ENCODE data around the gene F10. TPM values are rescaled to one million over a fixed set of nuclear protein-coding genes. Genes with fewer than 3 reads are reported as not detected.

F10 gene
- total and polyA plus RNA-seq, 2 of the 13 experiments (the other 11 are each of a cell fraction or from before 2014, with no cell fraction given), result 58.4 to 237 TPM

- TF ChIP-seq ZNF772 (CRISPR knock-in tag; IDR thresholded peaks at IDR 0.05), result no peak
- no peak for TF ChIP-seq TGIF2 (CRISPR knock-in tag; IDR thresholded peaks at IDR 0.05)
- TF ChIP-seq NRL (CRISPR knock-in tag; IDR thresholded peaks at IDR 0.05; ENCODE audit: borderline replicate concordance), result no peak
- TF ChIP-seq ZFX (CRISPR knock-in tag; IDR thresholded peaks at IDR 0.05; ENCODE audit: low read depth), result no peak; the same call in 1 of the 2 replicates
- TF ChIP-seq HES4 (CRISPR knock-in tag; IDR thresholded peaks at IDR 0.05; ENCODE audit: borderline replicate concordance), result peak; percentile 36; the same call in 1 of the 2 replicates
- TF ChIP-seq, protein P1, sequence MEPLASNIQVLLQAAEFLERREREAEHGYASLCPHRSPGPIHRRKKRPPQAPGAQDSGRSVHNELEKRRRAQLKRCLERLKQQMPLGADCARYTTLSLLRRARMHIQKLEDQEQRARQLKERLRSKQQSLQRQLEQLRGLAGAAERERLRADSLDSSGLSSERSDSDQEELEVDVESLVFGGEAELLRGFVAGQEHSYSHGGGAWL (CRISPR knock-in tag; IDR thresholded peaks at IDR 0.05), result no peak
- 0 out of 2 replicates have a peak, but pooled peaks have one; percentile 34 for TF ChIP-seq UBTF (CRISPR knock-in tag; IDR thresholded peaks at IDR 0.05)
- TF ChIP-seq ZNF282 (IDR thresholded peaks at IDR 0.05; ENCODE audit: partially characterized antibody), result no peak
- no peak for TF ChIP-seq ZNF547 (CRISPR knock-in tag; IDR thresholded peaks at IDR 0.05)
- TF ChIP-seq ZNF326 (CRISPR knock-in tag; IDR thresholded peaks at IDR 0.05; ENCODE audit: borderline replicate concordance), result no peak
- TF ChIP-seq, protein P2, sequence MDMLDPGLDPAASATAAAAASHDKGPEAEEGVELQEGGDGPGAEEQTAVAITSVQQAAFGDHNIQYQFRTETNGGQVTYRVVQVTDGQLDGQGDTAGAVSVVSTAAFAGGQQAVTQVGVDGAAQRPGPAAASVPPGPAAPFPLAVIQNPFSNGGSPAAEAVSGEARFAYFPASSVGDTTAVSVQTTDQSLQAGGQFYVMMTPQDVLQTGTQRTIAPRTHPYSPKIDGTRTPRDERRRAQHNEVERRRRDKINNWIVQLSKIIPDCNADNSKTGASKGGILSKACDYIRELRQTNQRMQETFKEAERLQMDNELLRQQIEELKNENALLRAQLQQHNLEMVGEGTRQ (IDR thresholded peaks at IDR 0.05; ENCODE audit: low read depth, low read length), result 0 out of 2 replicates have a peak, but pooled peaks have one; percentile 4
- TF ChIP-seq, protein P2 (CRISPR knock-in tag; IDR thresholded peaks at IDR 0.05; ENCODE audit: borderline replicate concordance), result peak; percentile 24; the same call in 1 of the 2 replicates
- TF ChIP-seq PHF21A (CRISPR knock-in tag; IDR thresholded peaks at IDR 0.05), result no peak
- TF ChIP-seq, protein P3, sequence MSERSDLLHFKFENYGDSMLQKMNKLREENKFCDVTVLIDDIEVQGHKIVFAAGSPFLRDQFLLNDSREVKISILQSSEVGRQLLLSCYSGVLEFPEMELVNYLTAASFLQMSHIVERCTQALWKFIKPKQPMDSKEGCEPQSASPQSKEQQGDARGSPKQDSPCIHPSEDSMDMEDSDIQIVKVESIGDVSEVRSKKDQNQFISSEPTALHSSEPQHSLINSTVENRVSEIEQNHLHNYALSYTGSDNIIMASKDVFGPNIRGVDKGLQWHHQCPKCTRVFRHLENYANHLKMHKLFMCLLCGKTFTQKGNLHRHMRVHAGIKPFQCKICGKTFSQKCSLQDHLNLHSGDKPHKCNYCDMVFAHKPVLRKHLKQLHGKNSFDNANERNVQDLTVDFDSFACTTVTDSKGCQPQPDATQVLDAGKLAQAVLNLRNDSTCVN (CRISPR knock-in tag; IDR thresholded peaks at IDR 0.05; ENCODE audit: borderline replicate concordance), result no peak
- TF ChIP-seq GABPB1 (CRISPR knock-in tag; IDR thresholded peaks at IDR 0.05), result no peak; the same call in 1 of the 2 replicates
- TF ChIP-seq, protein P4, sequence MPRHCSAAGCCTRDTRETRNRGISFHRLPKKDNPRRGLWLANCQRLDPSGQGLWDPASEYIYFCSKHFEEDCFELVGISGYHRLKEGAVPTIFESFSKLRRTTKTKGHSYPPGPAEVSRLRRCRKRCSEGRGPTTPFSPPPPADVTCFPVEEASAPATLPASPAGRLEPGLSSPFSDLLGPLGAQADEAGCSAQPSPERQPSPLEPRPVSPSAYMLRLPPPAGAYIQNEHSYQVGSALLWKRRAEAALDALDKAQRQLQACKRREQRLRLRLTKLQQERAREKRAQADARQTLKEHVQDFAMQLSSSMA (CRISPR knock-in tag; IDR thresholded peaks at IDR 0.05), result no peak
- no peak for TF ChIP-seq SNAPC2 (CRISPR knock-in tag; IDR thresholded peaks at IDR 0.05)
- peak; percentile 39; the same call in 1 of the 2 replicates for TF ChIP-seq ZSCAN22 (CRISPR knock-in tag; IDR thresholded peaks at IDR 0.05)
- peak; percentile 63; the same call in 1 of the 2 replicates for TF ChIP-seq MYC (CRISPR knock-in tag; IDR thresholded peaks at IDR 0.05; ENCODE audit: borderline replicate concordance)
- TF ChIP-seq, protein P5, sequence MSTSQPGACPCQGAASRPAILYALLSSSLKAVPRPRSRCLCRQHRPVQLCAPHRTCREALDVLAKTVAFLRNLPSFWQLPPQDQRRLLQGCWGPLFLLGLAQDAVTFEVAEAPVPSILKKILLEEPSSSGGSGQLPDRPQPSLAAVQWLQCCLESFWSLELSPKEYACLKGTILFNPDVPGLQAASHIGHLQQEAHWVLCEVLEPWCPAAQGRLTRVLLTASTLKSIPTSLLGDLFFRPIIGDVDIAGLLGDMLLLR (CRISPR knock-in tag; IDR thresholded peaks at IDR 0.05), result no peak
- TF ChIP-seq SOX5 (CRISPR knock-in tag; IDR thresholded peaks at IDR 0.05; ENCODE audit: borderline replicate concordance), result no peak
- TF ChIP-seq ZNF329 (CRISPR knock-in tag; IDR thresholded peaks at IDR 0.05; ENCODE audit: low read depth), result no peak; the same call in 1 of the 2 replicates
Observed at GRCh38 chr13:113150550-113151365, 28.2 kb downstream of the F10 start (continued).
